Stimulated activated CD4-positive, alpha-beta T cell treated with anti-CD3 and anti-CD28 coated beads, Interleukin-1b, Interleukin-23, amount 100 ng/mL, for 4 hours (primary cell): Measurements from ENCODE around the gene RFX3.

Source experiments
- DNase-seq, 2 donors: peaks; one replicate each; pipeline ENCODE4 v3.0.0-alpha.2; 2020; ENCODE audit warnings: low read depth in 2 of 2

The RFX3 gene

GRCh38 chr9:3525836-3526164 is at the start of gene RFX3:
Gene RFX3 (minus strand): TSS chr9:3526001. CDS start chr9:3395588, 130,413 bp downstream.
- peak; percentile 86 to 90 for DNase-seq

GRCh38 chr9:3571500-3571899 is 45.7 kb upstream of the RFX3 start:
- no peak for DNase-seq

DNA sequence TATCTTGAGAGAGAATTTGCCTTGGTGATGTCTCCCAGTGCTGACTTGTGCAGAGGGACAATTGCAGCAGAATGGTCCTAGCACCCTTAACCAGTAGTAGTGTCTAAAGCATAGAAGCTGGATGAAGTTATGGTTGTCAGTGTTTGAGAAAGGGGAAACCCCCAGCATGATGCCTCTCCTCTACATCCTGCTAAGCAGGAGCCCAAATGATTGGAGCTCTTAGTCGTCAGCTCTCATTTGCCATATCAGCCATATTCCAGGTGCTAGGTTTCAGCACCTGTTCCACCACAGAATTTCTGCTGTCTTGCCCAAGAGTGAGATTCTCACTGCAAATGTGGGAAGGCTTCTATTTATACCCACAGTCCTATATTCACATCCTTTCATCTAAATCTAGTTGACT is 43.7 kb upstream of the RFX3 start:
- no peak for DNase-seq

- DNase-seq, result no peak
Measured at GRCh38 chr9:3567988-3568387, 42.2 kb upstream of the RFX3 start.

GRCh38 chr9:3553076-3553765 is 27.4 kb upstream of the RFX3 start:
- DNase-seq, result no peak

- DNase-seq, result no peak
Measured at GRCh38 chr9:3549225-3549624, 23.4 kb upstream of the RFX3 start.

- no peak for DNase-seq
Measured at GRCh38 chr9:3548648-3549047, 22.8 kb upstream of the RFX3 start.

DNA sequence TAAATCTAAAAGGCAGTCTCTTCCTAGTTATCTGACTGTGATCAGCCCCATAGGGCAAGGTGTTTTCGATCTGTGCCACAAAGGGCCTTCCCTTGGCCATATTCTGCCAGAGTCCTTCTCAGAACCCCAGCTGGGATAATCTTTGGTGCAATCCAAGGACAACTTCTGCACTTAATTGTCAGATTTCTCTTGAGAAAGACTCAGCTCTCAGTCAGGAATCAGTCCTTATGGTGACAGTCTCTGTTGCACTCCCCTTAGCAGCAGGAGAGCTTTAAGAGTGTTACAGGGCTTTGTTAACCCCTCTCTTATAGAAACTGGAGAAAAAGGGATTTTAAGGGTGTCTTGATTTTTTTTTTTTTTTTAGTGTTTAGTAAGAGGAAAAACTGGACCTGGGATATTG is 15.4 kb upstream of the RFX3 start:
- no peak for DNase-seq

DNA sequence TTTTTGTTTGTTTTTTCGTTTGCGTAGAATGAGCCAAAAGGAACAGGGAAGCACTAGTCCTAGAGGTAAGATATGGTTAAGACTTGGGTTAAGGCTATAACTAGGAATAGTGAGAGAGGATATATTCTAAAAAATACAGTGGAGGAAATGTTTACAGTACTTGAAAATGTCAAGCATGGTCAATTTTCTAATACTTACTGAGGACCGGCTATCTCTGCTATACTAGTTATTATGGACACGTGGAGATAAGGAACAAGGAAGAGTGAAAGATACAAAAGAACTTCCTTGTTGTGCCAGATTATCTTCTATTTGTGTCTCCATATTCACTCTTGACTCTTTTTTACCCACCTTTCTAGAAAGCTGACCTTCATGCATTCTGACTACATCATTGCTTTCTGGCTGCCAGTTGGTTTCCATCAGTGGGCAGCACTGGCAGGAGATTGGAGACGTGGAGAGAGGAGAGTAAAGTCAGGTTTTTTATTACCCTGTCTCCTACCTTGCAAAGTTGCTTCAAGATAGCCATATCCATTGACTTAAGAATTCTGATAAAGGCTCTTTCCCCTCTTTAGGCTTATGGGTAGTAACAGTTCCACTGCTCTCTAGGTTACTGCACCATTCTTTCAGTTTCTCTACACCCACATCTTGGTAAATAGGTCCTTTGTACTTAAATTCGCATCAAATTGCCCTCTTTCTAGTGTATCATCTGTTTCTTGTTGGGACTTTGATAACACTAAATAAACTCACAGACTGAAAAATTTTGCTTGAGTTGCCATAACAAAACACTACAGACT is 9.0 kb upstream of the RFX3 start:
- no peak for DNase-seq

GRCh38 chr9:3532158-3532557 is 6.4 kb upstream of the RFX3 start:
- DNase-seq, result no peak

DNA sequence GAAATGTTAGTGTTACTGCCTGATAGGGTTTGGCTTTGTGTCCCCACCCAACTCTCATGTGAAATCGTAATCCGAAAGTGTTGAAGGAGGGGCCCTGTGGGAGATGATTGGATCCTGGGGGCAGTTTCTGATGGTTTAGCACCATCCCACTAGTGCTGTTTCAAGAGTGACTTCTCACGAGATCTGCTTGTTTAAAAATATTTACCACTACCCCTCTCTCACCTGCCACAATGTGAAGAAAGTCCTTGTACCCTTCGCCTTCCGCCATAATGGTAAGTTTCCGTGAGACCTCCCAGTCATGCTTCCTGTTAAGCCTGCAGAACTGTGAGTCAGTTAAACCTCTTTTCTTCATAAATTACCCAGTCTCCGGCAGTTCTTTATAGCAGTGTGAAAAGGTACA is 2.6 kb upstream of the RFX3 start:
- DNase-seq, result peak in 1 of 2 donors; percentile 37

DNA sequence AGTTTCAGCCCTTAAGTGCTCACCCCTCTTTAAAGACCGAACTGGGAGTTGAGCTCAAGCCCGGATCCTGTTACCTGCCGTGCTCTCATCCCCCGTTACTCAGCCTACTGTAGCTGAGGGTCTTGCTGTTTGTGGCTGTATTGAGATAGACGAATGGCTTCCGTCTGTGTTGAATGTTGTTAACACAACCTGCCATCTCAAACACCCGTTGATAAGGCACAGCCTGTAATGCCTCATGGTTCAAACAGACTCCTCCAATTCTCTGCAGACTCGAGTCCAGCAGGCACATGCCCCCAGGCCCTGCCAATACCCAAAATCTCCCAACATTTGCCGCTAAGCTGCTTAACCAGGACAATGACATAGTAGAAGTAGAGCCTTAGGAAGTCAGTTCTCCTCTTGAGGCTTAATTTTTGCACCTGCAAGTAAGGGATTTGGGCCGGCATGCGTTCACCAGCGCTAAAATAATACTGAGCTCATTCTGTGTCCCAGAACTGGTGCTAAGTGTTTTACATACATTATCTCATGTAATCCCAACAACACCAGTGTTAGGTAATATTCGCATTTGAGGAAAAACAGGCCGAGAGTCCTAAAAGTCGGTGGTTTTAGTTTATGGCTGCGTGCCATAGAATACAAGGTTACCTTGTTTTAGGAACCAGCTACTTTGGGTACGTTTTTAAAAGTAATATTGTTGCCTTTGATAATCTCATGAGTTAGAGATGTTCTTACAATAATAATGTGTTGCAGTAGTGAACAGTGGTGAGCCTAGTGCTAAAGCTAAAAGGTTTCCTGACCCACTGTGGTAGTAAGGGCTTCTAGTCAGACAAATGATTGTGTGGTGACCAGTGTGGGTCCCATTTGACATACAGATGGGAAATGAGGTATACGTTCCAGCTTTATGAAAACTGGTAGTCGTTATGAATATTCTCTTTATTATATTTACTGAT is 1.5 kb upstream of the RFX3 start:
- DNase-seq, result peak in 1 of 2 donors; percentile 2

- peak; percentile 84 to 85 for DNase-seq
Measured at GRCh38 chr9:3526165-3526996, 580 bp upstream of the RFX3 start.

DNA sequence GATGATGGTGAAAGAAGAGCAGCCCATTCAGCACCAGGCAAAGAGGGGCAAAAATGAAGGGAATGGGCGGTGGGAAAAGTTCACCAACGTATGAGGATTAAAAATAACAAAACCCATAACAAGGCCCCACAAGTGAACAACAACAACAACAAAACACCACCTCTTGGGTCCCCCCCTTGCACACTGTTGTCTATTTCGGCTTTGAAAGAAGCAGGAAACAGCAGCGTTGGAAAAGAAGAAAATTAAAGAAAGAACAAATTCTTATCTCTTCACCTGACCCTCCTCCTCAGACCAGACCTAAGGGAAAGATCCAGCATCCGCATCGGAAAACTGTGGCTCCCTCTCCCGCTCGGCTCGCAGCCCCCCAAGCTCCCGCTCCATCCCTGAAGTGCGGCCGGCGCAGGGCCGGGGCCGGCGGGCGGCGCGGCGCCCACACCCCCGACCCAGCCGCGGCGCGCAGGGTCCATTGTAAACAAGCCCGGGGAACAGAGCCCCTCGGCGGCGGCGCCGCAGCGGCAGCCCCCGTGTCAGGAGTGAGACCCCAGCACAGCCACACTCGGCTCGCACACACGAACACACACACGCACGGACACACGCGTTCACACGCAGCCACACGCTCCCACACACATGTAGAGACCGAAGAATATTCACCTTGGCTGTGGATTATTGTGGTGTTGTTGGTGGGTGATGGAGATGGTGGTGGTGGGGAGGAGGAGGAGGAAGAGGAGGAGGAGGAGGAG is 535 bp downstream of the RFX3 start:
- DNase-seq, result no peak

GRCh38 chr9:3521966-3522365 is 3.8 kb downstream of the RFX3 start:
- no peak for DNase-seq

GRCh38 chr9:3520564-3520963 is 5.2 kb downstream of the RFX3 start:
- no peak for DNase-seq

GRCh38 chr9:3517377-3518048 is 8.3 kb downstream of the RFX3 start:
- DNase-seq, result no peak

- DNase-seq, result no peak
Measured at GRCh38 chr9:3516667-3517330, 9.0 kb downstream of the RFX3 start.

DNA sequence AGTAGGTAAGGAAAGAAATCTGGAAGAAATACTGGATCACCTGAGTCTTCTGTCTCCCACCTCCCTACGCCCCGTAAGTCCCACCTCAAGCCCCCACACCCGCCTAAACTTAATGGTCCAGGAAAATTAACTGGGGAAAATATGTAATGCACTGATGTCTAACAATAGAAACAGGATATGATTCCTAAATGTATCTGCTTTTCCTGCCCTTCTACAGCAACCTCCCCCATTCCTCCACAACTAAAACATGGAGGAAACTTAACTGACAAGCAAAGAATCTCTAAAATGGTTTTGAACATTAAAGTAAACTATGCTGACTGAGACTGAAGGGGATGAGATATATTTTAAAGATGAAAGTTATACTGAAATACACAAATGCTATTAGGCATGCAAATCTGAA is 10.4 kb downstream of the RFX3 start:
- no peak for DNase-seq

DNA sequence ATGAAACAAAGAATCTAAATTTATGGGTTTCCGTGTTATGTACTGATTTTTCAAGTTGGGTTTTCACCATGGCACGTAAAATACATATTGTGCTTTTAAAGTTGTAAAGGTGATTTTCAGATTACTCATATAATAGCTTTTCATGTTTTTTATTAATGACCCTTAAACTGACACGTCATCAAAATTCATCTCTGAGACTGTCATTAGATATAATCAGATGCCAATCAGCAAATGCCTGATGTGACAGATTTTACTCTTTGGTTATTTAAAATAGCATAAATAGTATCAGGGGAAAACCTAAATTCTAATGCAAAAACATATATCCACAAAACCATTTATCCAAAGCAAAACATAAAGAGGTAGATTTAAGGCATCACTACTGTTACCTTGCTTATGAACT is 11.0 kb downstream of the RFX3 start:
- no peak for DNase-seq
